Measurements from ENCODE around the gene C1QTNF9B. TPM values are rescaled to one million over a fixed set of nuclear protein-coding genes. Genes with fewer than 3 reads are reported as not detected.
"Not testable (repeated sequence)": the region's sequence is repeated elsewhere in the genome, so short reads cannot be mapped to it uniquely, and the experiment has no call there.

C1QTNF9B gene
- total RNA-seq, 2 donors from 2014 or later = not detected

DNA sequence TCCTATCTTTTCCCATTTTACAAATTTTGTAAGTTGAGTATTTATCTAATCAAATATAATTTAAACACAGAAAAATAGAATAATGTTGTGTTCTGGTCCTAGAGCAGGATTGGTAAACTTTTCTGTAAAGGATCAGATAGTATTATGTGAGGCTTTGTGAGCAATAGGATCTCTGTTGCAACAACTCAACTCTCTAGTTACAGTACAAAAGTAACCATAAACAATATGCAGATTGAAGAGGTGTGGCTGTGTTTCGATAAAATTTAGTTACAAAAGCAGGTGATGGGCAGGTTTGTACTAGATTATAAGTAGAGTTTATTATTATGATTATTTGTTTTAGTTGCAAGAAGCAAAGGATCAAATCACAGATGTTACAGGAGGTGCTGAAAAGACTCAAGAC lies 15.2 kb upstream of the C1QTNF9B start:
- Mint-ChIP-seq H3K4me3 (no peak overlapping the region), H3K27me3 (peaks cover 50% of the 10 kb centered on the region), H3K27ac (no peak overlapping the region)

GRCh38 chr13:23909606-23910005 lies 12.3 kb upstream of the C1QTNF9B start:
- Mint-ChIP-seq H3K36me3 (ENCODE audit: low read depth) (no peaks in the 10 kb centered on the region), H3K4me1 (peaks cover 4% of the 10 kb centered on the region), H3K27ac (no peak overlapping the region), H3K4me3 (no peak overlapping the region), H3K27me3 (peaks cover 36% of the 10 kb centered on the region)
- no peaks in the 10 kb centered on the region for H3K9me3 ChIP-seq (ENCODE audit: control insufficient read depth, low read length, poor library complexity, severe bottlenecking)
- ATAC-seq (no peak), DNase-seq (no peak)

More for the DNA sequence above, 15.2 kb upstream of the C1QTNF9B start:
- H3K9me3 ChIP-seq (ENCODE audit: control insufficient read depth, low read length, poor library complexity, severe bottlenecking) = no peaks in the 10 kb centered on the region
- ATAC-seq = no peak
- no peak for DNase-seq
- H3K36me3 Mint-ChIP-seq (ENCODE audit: low read depth) = no peaks in the 10 kb centered on the region
- H3K4me1 Mint-ChIP-seq = peaks cover 4% of the 10 kb centered on the region

DNA sequence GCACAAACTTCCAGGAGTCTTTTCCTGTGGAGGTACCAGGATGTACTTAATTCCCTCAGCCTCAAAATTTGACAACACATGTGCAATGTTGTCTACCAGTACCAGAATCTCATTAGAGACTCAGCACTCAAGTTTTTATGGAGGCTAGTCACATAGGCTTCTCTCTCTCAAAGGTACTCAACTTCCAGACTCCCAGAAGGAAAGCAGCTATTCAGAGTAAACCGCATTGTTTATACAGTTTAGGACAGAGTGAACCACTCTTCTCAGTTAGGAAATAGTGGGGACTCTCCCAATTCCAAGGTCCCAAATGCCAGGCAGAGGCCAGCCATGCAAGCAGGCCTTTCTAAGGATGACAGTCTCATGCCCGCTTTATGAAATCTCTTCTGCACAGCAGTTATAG lies 8.5 kb upstream of the C1QTNF9B start:
- Mint-ChIP-seq H3K4me1 (peaks cover 5% of the 10 kb centered on the region), H3K4me3 (no peak overlapping the region), H3K27ac (no peak overlapping the region), H3K27me3 (peaks cover 53% of the 10 kb centered on the region), H3K36me3 (ENCODE audit: low read depth) (no peaks in the 10 kb centered on the region)
- ATAC-seq = no peak
- DNase-seq = no peak
- H3K9me3 ChIP-seq (ENCODE audit: control insufficient read depth, low read length, poor library complexity, severe bottlenecking) = no peaks in the 10 kb centered on the region

DNA sequence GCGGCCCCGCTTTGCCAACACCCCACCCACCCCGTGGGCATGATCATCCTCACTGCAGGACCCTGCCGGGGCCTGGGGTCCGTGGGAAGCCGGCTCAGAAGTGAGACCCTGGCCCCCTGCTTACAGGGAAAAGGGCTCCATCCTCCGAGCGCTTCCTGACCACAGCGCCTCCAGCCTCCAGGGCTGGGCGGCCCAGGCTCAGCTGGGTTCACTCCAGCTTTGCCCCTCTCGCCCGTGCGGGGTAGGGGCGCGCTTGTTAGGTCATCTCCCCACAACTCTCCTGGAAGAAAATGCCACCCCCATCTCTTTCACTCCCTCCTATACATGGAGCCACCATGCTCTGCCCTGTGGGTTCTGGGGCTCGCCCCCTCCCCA lies 6.6 kb upstream of the C1QTNF9B start:
- H3K27me3 Mint-ChIP-seq = peaks cover 47% of the 10 kb centered on the region
- H3K27ac Mint-ChIP-seq = no peak overlapping the region
- peaks cover 5% of the 10 kb centered on the region for H3K4me1 Mint-ChIP-seq
- H3K36me3 Mint-ChIP-seq (ENCODE audit: low read depth) = no peaks in the 10 kb centered on the region
- ATAC-seq (no peak), DNase-seq (no peak)
- no peaks in the 10 kb centered on the region for H3K9me3 ChIP-seq (ENCODE audit: control insufficient read depth, low read length, poor library complexity, severe bottlenecking)
- peak overlapping the region; percentile 64 for H3K4me3 Mint-ChIP-seq

- peaks cover 47% of the 10 kb centered on the region for H3K27me3 Mint-ChIP-seq
- H3K9me3 ChIP-seq (ENCODE audit: control insufficient read depth, low read length, poor library complexity, severe bottlenecking) = no peaks in the 10 kb centered on the region
- peak overlapping the region; percentile 25 for H3K4me3 Mint-ChIP-seq
- no peak overlapping the region for H3K27ac Mint-ChIP-seq
- H3K4me1 Mint-ChIP-seq = peaks cover 5% of the 10 kb centered on the region
- no peaks in the 10 kb centered on the region for H3K36me3 Mint-ChIP-seq (ENCODE audit: low read depth)
- ATAC-seq (no peak), DNase-seq (no peak)
Observed at GRCh38 chr13:23902975-23903905, 5.9 kb upstream of the C1QTNF9B start.

- Mint-ChIP-seq H3K36me3 (ENCODE audit: low read depth) (peaks cover 2% of the 10 kb centered on the region), H3K27me3 (peaks cover 47% of the 10 kb centered on the region), H3K27ac (no peak overlapping the region), H3K4me1 (peaks cover 5% of the 10 kb centered on the region), H3K4me3 (no peak overlapping the region)
- DNase-seq (no peak), ATAC-seq (no peak)
- H3K9me3 ChIP-seq (ENCODE audit: control insufficient read depth, low read length, poor library complexity, severe bottlenecking) = no peaks in the 10 kb centered on the region
Observed at GRCh38 chr13:23901365-23901764, 4.1 kb upstream of the C1QTNF9B start.

DNA sequence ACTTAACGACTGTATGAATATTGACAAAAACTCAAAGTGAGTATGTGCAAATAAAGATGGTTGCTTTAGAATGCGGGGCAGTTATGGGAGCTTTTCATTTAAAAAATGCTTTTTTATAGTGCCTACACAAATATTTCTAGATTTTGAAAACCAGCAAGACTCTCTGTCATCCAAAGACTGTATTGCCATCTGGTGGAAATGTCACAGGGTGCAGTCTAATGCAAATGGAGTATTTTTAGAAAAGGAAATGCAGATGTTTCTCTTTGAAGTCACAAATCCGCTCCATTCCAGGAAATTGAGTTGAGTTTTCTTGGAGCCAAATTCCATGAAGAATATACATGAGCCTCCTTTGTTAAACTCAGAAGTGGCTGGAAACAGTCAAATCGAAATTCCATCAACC lies 2.3 kb upstream of the C1QTNF9B start:
- Mint-ChIP-seq H3K27ac (no peak overlapping the region), H3K27me3 (peaks cover 49% of the 10 kb centered on the region), H3K4me3 (no peak overlapping the region), H3K4me1 (peaks cover 5% of the 10 kb centered on the region), H3K36me3 (ENCODE audit: low read depth) (peaks cover 2% of the 10 kb centered on the region)
- H3K9me3 ChIP-seq (ENCODE audit: control insufficient read depth, low read length, poor library complexity, severe bottlenecking) = no peaks in the 10 kb centered on the region
- DNase-seq = no peak
- ATAC-seq = peak; percentile 71

- Mint-ChIP-seq H3K27ac (no peak overlapping the region), H3K27me3 (peaks cover 40% of the 10 kb centered on the region), H3K4me3 (no peak overlapping the region), H3K36me3 (ENCODE audit: low read depth) (peaks cover 2% of the 10 kb centered on the region), H3K4me1 (peaks cover 3% of the 10 kb centered on the region)
- ATAC-seq (no peak), DNase-seq (no peak)
- no peaks in the 10 kb centered on the region for H3K9me3 ChIP-seq (ENCODE audit: control insufficient read depth, low read length, poor library complexity, severe bottlenecking)
Observed at GRCh38 chr13:23898101-23898500, 799 bp upstream of the C1QTNF9B start.

DNA sequence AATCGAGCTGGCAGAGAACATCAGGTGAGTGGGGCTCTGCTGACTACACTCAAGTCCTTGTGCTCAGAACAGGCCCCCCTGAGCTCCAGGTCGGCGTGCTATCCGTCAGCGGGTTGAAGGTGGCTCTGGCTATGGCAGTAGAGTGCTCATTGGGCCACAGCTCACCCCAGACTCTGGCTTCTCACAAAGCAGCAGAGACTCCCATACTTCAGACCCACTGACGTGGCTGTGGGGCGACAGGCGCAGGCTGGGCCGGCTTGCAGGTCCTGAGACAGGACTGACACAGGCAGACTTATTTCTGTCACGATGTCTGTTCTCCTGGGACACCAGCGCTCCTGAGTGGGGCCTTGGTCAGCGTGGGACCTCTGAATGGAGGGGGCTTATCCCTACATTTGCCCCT lies 2.6 kb downstream of the C1QTNF9B start:
- not testable (repeated sequence) for H3K4me3 Mint-ChIP-seq; ATAC-seq; DNase-seq; H3K9me3 ChIP-seq (ENCODE audit: control insufficient read depth, low read length, poor library complexity, severe bottlenecking); H3K27ac Mint-ChIP-seq; H3K4me1 Mint-ChIP-seq; H3K36me3 Mint-ChIP-seq (ENCODE audit: low read depth)
- H3K27me3 Mint-ChIP-seq = peaks cover 16% of the 10 kb centered on the region

DNA sequence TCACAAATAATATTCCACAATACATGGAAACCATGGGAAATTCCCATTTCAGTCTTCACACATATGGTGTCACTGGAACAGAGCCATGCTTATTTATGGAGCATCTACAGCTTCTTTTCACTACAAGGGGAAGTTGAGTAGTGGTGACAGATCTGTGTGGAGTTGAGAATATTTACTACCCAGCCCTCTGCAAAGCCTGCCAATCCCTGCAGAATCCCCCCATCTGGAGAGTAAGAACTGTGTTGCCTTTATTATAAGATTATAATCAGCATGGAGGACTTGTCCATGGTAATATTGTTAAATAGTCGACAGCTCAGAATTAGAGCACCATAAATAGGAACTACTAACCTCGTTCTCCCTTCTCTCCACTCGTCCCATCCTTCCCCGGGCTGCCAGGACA lies 3.5 kb downstream of the C1QTNF9B start:
- H3K27ac Mint-ChIP-seq; H3K9me3 ChIP-seq (ENCODE audit: control insufficient read depth, low read length, poor library complexity, severe bottlenecking); ATAC-seq; H3K36me3 Mint-ChIP-seq (ENCODE audit: low read depth); DNase-seq; H3K4me3 Mint-ChIP-seq: not testable (repeated sequence)
- H3K4me1 Mint-ChIP-seq = peaks cover 11% of the 10 kb centered on the region
- H3K27me3 Mint-ChIP-seq = peaks cover 16% of the 10 kb centered on the region

DNA sequence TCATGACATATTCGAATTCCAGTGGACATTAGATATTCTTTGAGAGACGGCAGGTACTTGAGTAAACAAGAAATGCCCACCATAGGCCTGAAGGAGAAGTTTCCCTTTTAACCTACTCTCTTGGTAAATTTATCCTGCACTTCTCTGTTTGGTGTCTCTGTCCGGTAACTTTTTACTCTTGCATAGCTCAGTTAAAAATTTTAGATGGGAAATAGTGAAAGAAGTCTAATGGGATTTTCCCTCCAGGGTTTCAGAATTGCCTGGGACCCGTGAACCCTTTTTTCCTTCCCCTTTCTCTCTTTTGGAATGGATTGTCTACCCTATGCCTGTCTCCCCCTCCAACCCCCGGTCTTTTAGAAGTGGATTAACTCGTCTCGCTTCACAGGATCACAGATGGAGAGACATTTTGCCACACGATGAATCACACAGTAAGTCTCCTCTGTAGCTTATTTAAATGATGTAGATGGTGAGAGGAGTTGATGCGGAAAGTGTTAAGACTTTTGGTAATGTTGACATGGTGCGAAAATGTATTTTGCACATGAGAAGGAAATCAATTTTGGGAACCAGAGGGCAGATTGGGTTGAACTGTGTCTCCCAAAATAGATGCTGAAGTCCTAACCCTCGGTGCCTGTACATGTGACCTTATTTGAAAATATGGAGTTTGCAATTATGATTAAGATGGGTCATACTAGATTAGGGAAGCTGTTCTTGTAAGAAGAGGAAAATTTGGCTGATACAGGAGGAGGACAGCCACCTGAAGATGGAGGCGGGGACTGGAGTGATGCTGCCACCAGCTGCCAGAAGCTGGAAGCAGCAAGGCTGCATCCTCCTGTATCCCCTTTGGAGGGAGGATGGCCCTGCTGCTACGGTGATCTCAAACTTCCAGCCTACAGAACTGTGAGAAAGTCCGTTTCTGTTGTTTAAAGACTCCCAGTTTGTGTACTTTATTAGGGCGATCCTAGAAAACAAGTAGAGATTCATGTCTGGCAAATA lies 7.4 kb downstream of the C1QTNF9B start:
- no peak for ATAC-seq
- no peak for DNase-seq
- no peaks in the 10 kb centered on the region for H3K9me3 ChIP-seq (ENCODE audit: control insufficient read depth, low read length, poor library complexity, severe bottlenecking)
- Mint-ChIP-seq H3K4me3 (peak overlapping the region; percentile 95), H3K36me3 (ENCODE audit: low read depth) (peaks cover 2% of the 10 kb centered on the region), H3K27me3 (no peaks in the 10 kb centered on the region), H3K4me1 (peaks cover 22% of the 10 kb centered on the region), H3K27ac (peak overlapping the region; percentile 83)

DNA sequence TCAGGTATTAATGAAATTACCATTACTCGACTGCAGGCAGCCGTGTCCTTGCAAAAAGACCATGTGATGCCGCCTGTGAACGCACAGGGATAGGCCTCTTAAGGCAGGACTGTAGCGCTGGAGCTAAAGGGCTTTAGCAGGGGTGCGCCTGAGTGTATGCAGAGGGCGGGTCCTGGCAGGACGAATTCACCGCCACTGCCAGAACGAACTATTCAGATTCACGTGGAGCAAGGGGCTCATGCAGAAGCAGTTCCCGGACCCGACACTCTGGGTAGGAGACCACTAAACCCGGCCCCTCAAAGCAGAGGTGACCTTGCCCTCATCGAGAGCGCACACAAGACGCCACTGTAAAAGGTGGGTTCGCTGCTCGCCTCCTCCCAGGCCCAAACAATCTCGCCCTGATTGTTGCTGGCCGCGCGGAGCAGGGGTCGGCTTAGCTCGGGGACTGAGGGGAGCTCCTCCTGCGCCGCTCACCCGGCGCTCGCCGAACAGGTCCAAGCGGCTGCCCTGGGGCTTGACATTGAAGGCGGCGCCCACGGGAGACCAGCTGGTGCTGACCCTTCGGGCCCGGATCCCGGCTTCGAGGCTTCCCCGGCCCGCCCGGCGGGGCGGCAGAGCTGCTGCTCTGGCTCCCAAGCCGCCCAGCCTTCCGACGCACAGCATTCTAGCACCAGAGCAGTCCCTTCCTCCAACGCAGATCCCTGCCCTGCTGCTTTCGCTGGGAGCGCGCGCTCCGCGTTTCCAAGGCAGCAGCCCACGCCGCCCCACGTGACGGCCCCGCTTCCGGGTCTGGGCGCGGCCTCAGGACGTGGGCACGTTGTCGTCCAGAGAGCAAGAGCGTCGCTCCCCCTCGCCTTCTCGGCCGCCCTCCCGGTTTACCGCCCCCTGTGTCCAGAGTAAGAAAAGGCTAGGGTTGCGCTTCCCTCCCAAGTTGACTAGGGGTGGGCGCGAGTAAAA lies 8.4 kb downstream of the C1QTNF9B start, which contains the start of gene MIPEP:
Gene MIPEP, minus strand, starts transcription at position 743 of the 957 bp plus-strand sequence. Its CDS starts 80 bp downstream, at position 663.
- Mint-ChIP-seq H3K4me1 (peaks cover 22% of the 10 kb centered on the region), H3K36me3 (ENCODE audit: low read depth) (peaks cover 3% of the 10 kb centered on the region), H3K27ac (peak within 1 kb of the TSS; percentile 83), H3K27me3 (no peaks in the 10 kb centered on the region), H3K4me3 (peak within 1 kb of the TSS; percentile 95)
- peak; percentile 97 for ATAC-seq
- DNase-seq = peak; percentile 71 to 75 (median 74)
- no peaks in the 10 kb centered on the region for H3K9me3 ChIP-seq (ENCODE audit: control insufficient read depth, low read length, poor library complexity, severe bottlenecking)
